D341Med (cell line): ENCODE data around the gene IGSF21.

Experiments used
- DNase-seq: peaks from one replicate; pipeline ENCODE4 v3.0.0; 2012; ENCODE audit warnings: low spot score

The IGSF21 gene

GRCh38 chr1:18097206-18097605 lies 10.4 kb upstream of the IGSF21 start:
- no peak for DNase-seq

- DNase-seq, result no peak
Measured at GRCh38 chr1:18099026-18099425, 8.6 kb upstream of the IGSF21 start.

- DNase-seq, result no peak
Measured at GRCh38 chr1:18100060-18100459, 7.5 kb upstream of the IGSF21 start.

- peak; percentile 67 for DNase-seq
Measured at GRCh38 chr1:18100491-18101063, 7.0 kb upstream of the IGSF21 start.

DNA sequence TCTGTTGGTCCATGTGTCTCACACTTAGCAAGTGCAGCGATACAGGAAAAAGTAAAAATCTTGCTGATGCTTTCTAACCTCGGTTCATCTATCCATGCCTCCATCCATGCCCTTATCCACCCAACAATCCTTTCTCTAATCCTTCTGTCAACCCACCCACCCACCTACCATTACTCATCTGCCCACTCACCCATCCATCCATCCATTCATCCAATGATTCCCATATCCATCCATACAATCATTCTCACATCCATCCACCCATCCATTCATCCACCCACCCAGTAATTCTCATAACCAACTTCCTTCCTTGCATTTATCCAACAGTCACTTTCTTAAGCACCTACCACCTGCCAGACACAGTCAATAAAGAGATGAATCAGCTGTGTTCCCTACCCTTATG lies 6.1 kb upstream of the IGSF21 start:
- DNase-seq, result no peak

- DNase-seq, result no peak
Measured at GRCh38 chr1:18103788-18104421, 3.7 kb upstream of the IGSF21 start.

GRCh38 chr1:18104546-18105100 lies 3.0 kb upstream of the IGSF21 start:
- DNase-seq, result no peak

GRCh38 chr1:18105196-18105595 lies 2.4 kb upstream of the IGSF21 start:
- DNase-seq, result no peak

- no peak for DNase-seq
Measured at GRCh38 chr1:18108299-18109057, 880 bp downstream of the IGSF21 start.

- DNase-seq, result peak; percentile 47
Measured at GRCh38 chr1:18109058-18109755, 1.6 kb downstream of the IGSF21 start.

DNA sequence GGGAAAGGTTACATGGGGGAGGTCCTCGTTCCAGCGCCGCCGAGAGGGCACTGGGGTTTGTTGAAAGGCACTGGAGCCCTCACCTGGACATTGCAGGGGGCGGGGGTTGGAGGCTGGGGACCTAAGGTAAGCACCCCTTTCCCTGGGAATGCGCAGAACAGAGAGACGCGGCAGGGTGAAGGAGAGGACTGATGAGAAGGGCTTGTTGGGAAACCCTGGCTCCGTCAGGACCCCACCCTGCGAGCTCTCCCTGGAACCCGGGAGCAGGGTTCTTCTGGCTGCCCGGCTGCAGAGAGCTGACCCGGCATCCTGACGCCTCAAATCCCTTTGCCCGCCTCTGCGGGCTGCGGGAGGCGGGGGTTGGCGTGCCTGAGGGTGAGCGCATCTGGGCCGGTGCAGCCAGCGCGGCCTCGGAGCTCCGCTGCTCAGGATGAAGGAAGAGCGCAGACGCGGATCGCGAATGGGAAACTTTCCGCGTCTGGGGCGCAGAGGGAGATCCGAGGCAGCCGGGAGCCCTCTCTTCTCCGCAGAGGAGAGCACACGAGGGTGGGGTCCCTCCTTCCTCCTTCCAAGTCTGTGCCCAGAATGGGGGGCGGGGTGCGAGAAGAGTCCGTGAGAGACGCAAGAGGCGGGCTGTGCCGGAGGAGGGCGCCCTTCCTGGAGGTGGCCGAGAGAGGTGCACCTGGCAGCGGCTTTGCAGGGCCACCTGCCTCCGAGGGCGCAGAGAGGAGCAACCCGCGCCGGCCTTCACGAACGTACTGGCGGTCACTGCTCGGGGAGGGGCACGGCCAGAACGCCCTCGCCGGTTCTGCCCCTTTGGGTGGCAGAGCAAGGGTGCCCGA lies 2.4 kb downstream of the IGSF21 start:
- peak; percentile 64 for DNase-seq

DNA sequence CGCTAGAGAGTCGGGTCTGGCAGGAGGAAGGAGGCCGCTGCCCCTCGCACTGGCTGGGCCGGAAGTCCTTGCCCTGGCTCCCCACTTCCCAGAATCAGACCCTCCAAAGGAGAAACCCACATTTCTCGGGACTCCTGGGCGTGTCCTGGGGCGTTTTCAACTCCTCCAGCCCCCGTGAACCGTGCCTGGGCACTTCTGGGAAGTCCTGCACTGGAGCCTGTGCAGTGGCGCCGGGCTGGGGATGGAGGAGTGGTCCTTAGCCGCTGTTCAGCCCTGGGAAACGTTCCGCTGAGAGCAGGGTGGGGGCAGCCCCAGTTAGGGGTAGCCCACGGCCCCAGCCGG lies 3.0 kb downstream of the IGSF21 start:
- no peak for DNase-seq

DNA sequence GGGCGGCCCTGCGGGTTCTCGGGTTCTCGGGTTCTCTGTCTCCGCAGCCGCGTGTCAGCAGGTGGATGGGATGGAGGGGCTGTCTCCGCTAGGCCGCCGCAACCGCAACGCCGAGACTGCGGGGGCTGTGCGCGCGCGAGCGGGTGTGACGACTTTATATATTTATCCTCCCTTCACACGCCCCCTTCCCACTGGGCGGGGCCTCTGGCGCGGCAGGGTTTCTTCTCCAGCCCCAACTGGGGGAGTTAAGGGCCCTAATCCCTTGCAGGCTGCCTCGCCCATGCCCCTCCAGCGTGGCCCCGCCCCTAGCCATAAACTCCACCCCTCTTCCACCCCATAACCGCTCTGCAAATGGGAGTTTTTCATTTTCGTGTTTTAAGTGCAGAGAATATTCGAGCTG lies 3.4 kb downstream of the IGSF21 start:
- peak; percentile 37 for DNase-seq

DNA sequence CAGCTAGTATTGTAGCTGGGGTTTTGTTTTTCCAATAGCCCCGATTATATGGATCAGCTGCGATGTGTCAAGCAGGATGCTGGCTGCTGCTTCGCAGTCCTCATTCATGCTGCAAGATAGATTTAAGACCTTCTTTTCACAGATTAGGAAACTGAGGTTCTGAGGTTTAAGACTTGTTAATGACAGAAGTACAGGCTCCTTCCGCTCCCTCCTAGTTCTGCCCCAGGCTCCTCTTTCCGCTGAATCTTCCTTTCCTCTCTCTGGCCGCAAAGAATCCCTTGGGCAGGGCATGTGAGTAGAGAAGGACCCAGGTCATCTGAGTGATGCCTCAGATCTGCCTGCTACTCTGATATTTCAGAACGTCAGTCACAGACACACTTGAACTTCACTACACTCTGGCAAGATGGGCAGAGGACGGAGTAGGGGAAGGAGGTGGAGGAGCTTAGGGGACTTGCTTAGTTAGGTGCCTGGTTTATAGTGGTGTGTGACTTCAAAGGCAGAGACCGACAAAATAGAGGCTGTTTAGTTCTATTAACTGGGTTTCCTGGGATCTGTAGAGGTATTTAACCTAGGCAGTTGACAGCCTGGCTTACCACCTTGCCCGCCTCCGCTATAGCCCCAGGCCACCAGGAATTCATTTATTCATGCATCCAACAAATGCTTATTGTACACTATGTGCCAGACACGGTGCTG lies 4.2 kb downstream of the IGSF21 start:
- no peak for DNase-seq

DNA sequence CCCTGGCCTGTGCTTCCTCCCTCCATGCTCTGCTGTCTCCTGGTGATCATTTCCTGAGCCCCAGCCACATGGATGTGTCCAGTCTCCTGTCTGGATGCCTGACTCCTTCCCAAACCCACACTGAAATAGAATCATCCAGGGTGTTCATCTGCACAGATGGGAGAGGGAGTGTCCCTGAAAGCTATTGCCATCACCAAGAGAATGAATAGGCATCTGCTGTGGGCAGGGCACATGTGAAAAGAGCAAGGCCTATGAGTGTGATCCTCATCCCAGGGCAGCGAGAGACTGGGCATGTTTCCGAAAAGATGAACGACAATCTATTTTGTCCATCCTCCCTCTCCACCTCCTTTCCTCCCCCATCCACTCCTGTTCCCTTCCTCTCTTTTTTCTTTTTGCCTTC lies 5.0 kb downstream of the IGSF21 start:
- no peak for DNase-seq

DNA sequence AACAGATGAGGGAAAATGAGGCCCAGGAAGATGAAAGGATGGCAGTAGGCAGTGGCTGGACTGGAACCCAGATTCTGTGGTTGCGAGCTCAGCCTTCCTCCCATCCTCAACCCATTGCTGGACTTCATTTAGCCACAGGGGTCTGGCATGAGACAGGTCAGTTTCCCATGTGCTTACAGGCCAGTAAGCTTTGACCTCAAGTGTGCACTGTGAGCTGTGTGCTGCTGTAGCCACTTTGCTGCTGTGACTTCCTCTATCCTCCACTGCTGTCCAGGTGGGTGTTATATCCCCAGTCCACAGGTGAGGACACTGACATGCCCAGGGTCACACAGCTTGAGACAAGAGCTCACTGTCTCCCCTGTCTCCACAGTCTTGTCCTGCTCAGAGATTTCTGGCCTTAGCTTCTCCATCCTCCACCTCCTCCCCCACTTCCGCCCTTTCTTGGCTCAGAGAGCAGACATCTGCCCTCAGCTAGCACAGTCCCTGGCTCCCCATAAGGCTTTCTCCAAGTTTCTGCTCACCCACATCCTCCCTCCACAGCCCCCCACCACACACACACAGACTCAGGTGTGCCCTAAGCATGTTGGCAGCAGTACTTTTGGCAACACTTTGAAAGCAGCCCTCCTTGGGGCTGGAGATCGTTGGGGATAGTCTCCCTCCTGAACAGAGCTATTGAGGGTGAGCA lies 7.3 kb downstream of the IGSF21 start:
- no peak for DNase-seq

DNA sequence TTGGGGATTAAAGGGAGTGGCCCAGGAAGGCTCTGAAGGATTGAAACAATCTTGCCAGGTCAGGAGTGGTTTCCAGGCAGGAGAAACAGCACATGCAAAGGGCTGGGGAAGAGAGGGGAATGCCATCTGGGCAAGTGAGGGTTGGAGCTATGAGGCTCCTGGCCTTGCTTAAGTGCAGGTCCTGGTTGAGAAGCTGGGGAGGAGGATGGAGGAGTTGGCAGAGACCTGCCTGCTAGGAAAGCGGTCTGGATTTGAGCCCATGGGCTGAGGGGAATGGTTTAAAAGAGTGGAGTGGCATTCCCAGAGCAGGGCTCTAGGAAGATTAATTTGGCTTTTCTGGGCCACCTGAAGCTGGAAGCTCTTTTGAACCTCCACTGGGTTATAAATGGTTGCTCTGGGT lies 9.2 kb downstream of the IGSF21 start:
- no peak for DNase-seq

GRCh38 chr1:18118078-18118477 lies 10.5 kb downstream of the IGSF21 start:
- DNase-seq, result no peak

DNA sequence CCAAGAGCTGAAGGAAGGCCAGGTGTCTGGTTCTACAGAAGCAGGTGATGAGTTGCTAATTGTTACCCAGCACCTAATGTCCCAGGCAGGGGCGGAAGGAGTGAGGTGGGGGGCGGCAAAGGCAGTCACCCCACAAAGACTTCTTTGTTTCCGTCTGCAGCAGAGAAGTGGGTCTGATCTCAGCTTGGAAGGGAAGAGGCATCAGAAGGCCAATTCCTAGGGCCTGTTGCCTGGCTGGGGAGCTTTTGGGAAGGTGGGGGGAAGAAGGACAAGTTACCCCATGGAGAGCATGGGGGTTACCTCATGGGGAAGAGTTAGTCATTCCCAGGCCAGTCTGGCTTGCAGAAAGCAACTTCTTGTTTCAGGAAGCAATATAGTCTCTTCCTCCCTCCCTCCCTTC lies 10.9 kb downstream of the IGSF21 start:
- no peak for DNase-seq

GRCh38 chr1:18119289-18119688 lies 11.7 kb downstream of the IGSF21 start:
- DNase-seq, result no peak
